H9 (cell line): ENCODE data around the gene EVX2. TPM values are rescaled to one million over a fixed set of nuclear protein-coding genes. Genes with fewer than 3 reads are reported as not detected.

Experiments
- DNase-seq: peaks from one replicate; pipeline ENCODE4 v3.0.0-alpha.2; 2017
- H2AFZ ChIP-seq: one replicate; pipeline ENCODE4 v1.6.1; 2013; ENCODE audit warnings: mild to moderate bottlenecking, low read length, control low read depth, moderate library complexity
- H2AK5ac ChIP-seq: 2 replicates; pipeline ENCODE4 v1.6.1; 2013; ENCODE audit warnings: low read length, control low read depth, mixed read lengths; ENCODE audit not compliant: insufficient read length
- H2BK120ac ChIP-seq: one replicate; pipeline ENCODE4 v1.6.1; 2013; ENCODE audit warnings: low read depth, mild to moderate bottlenecking, low read length, control low read depth, inconsistent platforms; ENCODE audit not compliant: poor library complexity, severe bottlenecking
- H2BK12ac ChIP-seq: 2 replicates; pipeline ENCODE4 v1.6.1; 2013; ENCODE audit warnings: low read length, control low read depth, mixed read lengths, low read depth; ENCODE audit not compliant: insufficient read length
- H2BK15ac ChIP-seq: 2 replicates; pipeline ENCODE4 v1.6.1; 2013; ENCODE audit warnings: low read depth, low read length, control low read depth
- H2BK20ac ChIP-seq: one replicate; pipeline ENCODE4 v1.6.1; 2013; ENCODE audit warnings: low read depth, mild to moderate bottlenecking, low read length, control low read depth, inconsistent platforms; ENCODE audit not compliant: poor library complexity, severe bottlenecking
- H2BK5ac ChIP-seq: 2 replicates; pipeline ENCODE4 v1.6.1; 2013; ENCODE audit warnings: low read length, control low read depth, mixed read lengths; ENCODE audit not compliant: insufficient read length
- H3K14ac ChIP-seq: 2 replicates; pipeline ENCODE4 v1.6.1; 2013; ENCODE audit warnings: low read length, control low read depth; ENCODE audit not compliant: insufficient read depth
- H3K18ac ChIP-seq: 2 replicates; pipeline ENCODE4 v1.6.1; 2013; ENCODE audit warnings: low read depth, mild to moderate bottlenecking, mixed read lengths, low read length, control low read depth; ENCODE audit not compliant: insufficient read length
- H3K23ac ChIP-seq: 2 replicates; pipeline ENCODE4 v1.6.1; 2013; ENCODE audit warnings: low read length, control low read depth, mixed read lengths, low read depth; ENCODE audit not compliant: insufficient read length
- H3K23me2 ChIP-seq: 2 replicates; pipeline ENCODE4 v1.6.1; 2013; ENCODE audit warnings: low read depth, mild to moderate bottlenecking, mixed read lengths, low read length, control low read depth; ENCODE audit not compliant: insufficient read length, poor library complexity, severe bottlenecking
- H3K27ac ChIP-seq: 2 replicates; pipeline ENCODE4 v1.5.1; 2013; ENCODE audit warnings: low read length, control low read depth, mixed read lengths, low read depth; ENCODE audit not compliant: insufficient read length
- H3K27me3 ChIP-seq: 2 replicates; pipeline ENCODE4 v1.6.1; 2013; ENCODE audit warnings: low read length, control low read depth, inconsistent platforms; ENCODE audit not compliant: insufficient read depth
- H3K4ac ChIP-seq: 2 replicates; pipeline ENCODE4 v1.6.1; 2013; ENCODE audit warnings: low read depth, mild to moderate bottlenecking, control low read depth, inconsistent platforms, low read length, moderate library complexity
- H3K4me1 ChIP-seq: 2 replicates; pipeline ENCODE4 v1.6.1; 2013; ENCODE audit warnings: low read length, control low read depth, inconsistent platforms; ENCODE audit not compliant: insufficient read depth
- H3K4me2 ChIP-seq: 2 replicates; pipeline ENCODE4 v1.6.1; 2013; ENCODE audit warnings: low read length, control low read depth, mixed read lengths; ENCODE audit not compliant: insufficient read length, insufficient read depth
- H3K56ac ChIP-seq: 2 replicates; pipeline ENCODE4 v1.6.1; 2013; ENCODE audit warnings: low read depth, mild to moderate bottlenecking, mixed read lengths, low read length, control low read depth; ENCODE audit not compliant: insufficient read length
- H3K79me1 ChIP-seq: 2 replicates; pipeline ENCODE4 v1.6.1; 2013; ENCODE audit warnings: low read depth, mild to moderate bottlenecking, moderate library complexity, low read length, control low read depth, inconsistent platforms; ENCODE audit not compliant: insufficient read depth, poor library complexity, severe bottlenecking
- H3K79me2 ChIP-seq: 2 replicates; pipeline ENCODE4 v1.6.1; 2013; ENCODE audit warnings: low read length, control low read depth, inconsistent platforms; ENCODE audit not compliant: insufficient read depth
- H3K9ac ChIP-seq: 2 replicates; pipeline ENCODE4 v1.6.1; 2013; ENCODE audit warnings: low read length, control low read depth, mixed read lengths; ENCODE audit not compliant: insufficient read length; ENCODE audit errors: extremely low read depth
- H3K9me3 ChIP-seq: one replicate; pipeline ENCODE4 v1.6.1; 2013; ENCODE audit warnings: low read depth, low read length, inconsistent platforms; ENCODE audit not compliant: control insufficient read depth
- H3T11ph ChIP-seq: one replicate; pipeline ENCODE4 v1.6.1; 2013; ENCODE audit warnings: mild to moderate bottlenecking, low read length, control low read depth, inconsistent platforms
- H4K20me1 ChIP-seq: one replicate; pipeline ENCODE4 v1.6.1; 2013; ENCODE audit not compliant: control insufficient read depth, insufficient read length, insufficient read depth
- H4K5ac ChIP-seq: 2 replicates; pipeline ENCODE4 v1.6.1; 2013; ENCODE audit warnings: low read depth, mild to moderate bottlenecking, mixed read lengths, low read length, control low read depth; ENCODE audit not compliant: insufficient read length
- H4K8ac ChIP-seq: replicated peaks from 2 replicates; pipeline ENCODE4 v1.6.1; 2013; ENCODE audit warnings: low read length, control low read depth, mixed read lengths, low read depth; ENCODE audit not compliant: insufficient read length
- H4K91ac ChIP-seq: 2 replicates; pipeline ENCODE4 v1.6.1; 2013; ENCODE audit warnings: low read depth, mild to moderate bottlenecking, moderate library complexity, mixed read lengths, low read length, control low read depth; ENCODE audit not compliant: insufficient read length
- H3K27ac Mint-ChIP-seq, 3 experiments: 2 replicates in 2 of 3; 3 replicates in 1 of 3; pipeline ENCODE4 v1.8.0; 2020 to 2021; ENCODE audit warnings: mixed read lengths in 3 of 3, mild to moderate bottlenecking in 1 of 3, moderate library complexity in 1 of 3
- H3K27me3 Mint-ChIP-seq: 2 replicates; pipeline ENCODE4 v1.8.0; 2021; ENCODE audit warnings: low read depth, mild to moderate bottlenecking, moderate library complexity, mixed read lengths
- H3K36me3 Mint-ChIP-seq, 3 experiments: 2 replicates in 2 of 3; 3 replicates in 1 of 3; pipeline ENCODE4 v1.8.0; 2020 to 2021; ENCODE audit warnings: low read depth in 3 of 3, mixed read lengths in 3 of 3; ENCODE audit not compliant: insufficient read depth in 1 of 3
- H3K4me1 Mint-ChIP-seq, 2 experiments: 2 replicates each; pipeline ENCODE4 v1.8.0; 2020; ENCODE audit warnings: mixed read lengths in 2 of 2
- H3K4me3 Mint-ChIP-seq, 2 experiments: 2 replicates in 1 of 2; 3 replicates in 1 of 2; pipeline ENCODE4 v1.8.0; 2020 to 2021; ENCODE audit warnings: mild to moderate bottlenecking in 2 of 2, mixed read lengths in 2 of 2, moderate library complexity in 1 of 2
- H3K9me3 Mint-ChIP-seq, 2 experiments: 2 replicates in 1 of 2; 3 replicates in 1 of 2; pipeline ENCODE4 v1.8.0; 2020; ENCODE audit warnings: mild to moderate bottlenecking in 2 of 2, mixed read lengths in 2 of 2, moderate library complexity in 1 of 2
- WGBS: extraction: QIAGEN DNeasy Blood & Tissue Kit; methylation state at CpG from one replicate; pipeline ENCODE4 v1.1.7; 2013; ENCODE audit warnings: missing lambda C conversion rate, low lambda C conversion rate, mixed read lengths; ENCODE audit not compliant: insufficient read length; ENCODE audit errors: extremely low coverage; 5-methylcytosine and 5-hydroxymethylcytosine counted together
- total RNA-seq: library from RNA; stranded (reverse); gene quantifications from 2 replicates; pipeline ENCODE4 v1.2.1, GENCODE V29; 2021
- TF ChIP-seq, protein P1 (sequence below): fragments of 200-600 bp; sonication (generic); conservative IDR thresholded peaks from 3 replicates; pipeline ENCODE4 v1.8.0; 2021; ENCODE audit warnings: antibody characterized with exemption, mild to moderate bottlenecking

The EVX2 gene
- total RNA-seq, 1 experiment from 2014 or later, result not detected

DNA sequence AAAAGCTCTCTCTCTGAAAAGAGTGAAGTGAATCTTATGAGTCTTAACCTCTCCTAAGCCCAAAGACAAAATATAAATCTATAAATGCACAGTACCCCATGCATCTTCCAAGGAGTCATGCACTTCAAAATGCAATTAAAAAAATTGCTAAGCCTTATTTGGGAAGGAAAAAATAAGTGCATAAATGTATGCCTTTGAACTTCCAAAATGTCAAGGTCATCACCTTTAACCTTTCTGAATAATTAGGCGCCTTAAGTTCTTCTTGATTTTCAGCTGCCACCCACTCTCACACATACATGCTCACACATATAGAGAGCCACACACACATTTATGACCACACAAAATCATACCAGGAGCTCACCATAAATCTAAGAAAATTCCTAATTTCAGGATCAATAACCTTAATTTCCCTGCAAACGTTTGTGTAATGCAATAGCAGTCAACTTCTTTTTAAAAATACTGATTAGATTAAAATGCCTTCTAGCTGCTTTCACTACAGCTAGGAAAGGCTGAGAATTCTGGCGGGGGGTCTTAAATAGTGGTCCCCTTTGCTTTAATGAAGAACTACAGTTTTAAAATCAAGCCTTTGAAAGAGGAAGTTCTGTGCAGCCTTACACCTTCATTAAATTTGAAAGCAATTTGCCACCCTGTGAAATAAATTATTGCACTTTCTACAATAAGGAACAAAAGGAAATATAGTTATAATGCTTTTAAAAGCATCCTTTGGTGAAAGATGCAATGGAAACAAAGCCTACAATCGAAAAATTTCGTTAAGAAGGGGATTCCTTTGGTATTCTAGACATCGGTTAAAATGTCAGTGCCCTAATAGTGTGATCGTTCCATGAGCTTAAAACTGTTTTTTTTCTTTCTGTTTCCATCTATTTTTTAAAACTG, 26.9 kb upstream of the EVX2 start:
- H2AFZ ChIP-seq, result no peak overlapping the region
- no peaks in the 10 kb centered on the region for H3K79me2 ChIP-seq
- no peak overlapping the region for H3K9ac ChIP-seq
- no peaks in the 10 kb centered on the region; a peak in 1 of 7 replicates for H3K36me3 Mint-ChIP-seq
- no peaks in the 10 kb centered on the region for H3K4me1 ChIP-seq
- H3K9me3 Mint-ChIP-seq, result peaks cover 0 to 15% of the 10 kb centered on the region in 2 experiments
- no peak for DNase-seq
- no peak overlapping the region for H3K27ac Mint-ChIP-seq
- no peak overlapping the region for H3T11ph ChIP-seq
- H2BK120ac ChIP-seq, result no peak overlapping the region
- no peak overlapping the region for H2AK5ac ChIP-seq
- no peak overlapping the region for H3K23ac ChIP-seq
- no peak overlapping the region for H3K18ac ChIP-seq
- TF ChIP-seq, protein P1, sequence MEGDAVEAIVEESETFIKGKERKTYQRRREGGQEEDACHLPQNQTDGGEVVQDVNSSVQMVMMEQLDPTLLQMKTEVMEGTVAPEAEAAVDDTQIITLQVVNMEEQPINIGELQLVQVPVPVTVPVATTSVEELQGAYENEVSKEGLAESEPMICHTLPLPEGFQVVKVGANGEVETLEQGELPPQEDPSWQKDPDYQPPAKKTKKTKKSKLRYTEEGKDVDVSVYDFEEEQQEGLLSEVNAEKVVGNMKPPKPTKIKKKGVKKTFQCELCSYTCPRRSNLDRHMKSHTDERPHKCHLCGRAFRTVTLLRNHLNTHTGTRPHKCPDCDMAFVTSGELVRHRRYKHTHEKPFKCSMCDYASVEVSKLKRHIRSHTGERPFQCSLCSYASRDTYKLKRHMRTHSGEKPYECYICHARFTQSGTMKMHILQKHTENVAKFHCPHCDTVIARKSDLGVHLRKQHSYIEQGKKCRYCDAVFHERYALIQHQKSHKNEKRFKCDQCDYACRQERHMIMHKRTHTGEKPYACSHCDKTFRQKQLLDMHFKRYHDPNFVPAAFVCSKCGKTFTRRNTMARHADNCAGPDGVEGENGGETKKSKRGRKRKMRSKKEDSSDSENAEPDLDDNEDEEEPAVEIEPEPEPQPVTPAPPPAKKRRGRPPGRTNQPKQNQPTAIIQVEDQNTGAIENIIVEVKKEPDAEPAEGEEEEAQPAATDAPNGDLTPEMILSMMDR, result no peak
- H3K27me3 Mint-ChIP-seq, result peaks cover 96% of the 10 kb centered on the region
- H2BK20ac ChIP-seq, result no peak overlapping the region
- H3K4me1 Mint-ChIP-seq, result peaks cover 9 to 28% of the 10 kb centered on the region in 2 experiments
- H3K27ac ChIP-seq, result no peak overlapping the region
- no peak overlapping the region for H4K5ac ChIP-seq
- no peaks in the 10 kb centered on the region for H3K9me3 ChIP-seq
- no peak overlapping the region for H3K4me3 Mint-ChIP-seq
- no peak overlapping the region for H3K14ac ChIP-seq
- no peak overlapping the region for H4K8ac ChIP-seq
- H3K27me3 ChIP-seq, result peaks cover 92% of the 10 kb centered on the region
- no peak overlapping the region for H2BK5ac ChIP-seq
- H4K91ac ChIP-seq, result no peak overlapping the region
- no peak overlapping the region for H3K4ac ChIP-seq
- no peak overlapping the region for H2BK12ac ChIP-seq
- H3K79me1 ChIP-seq, result no peaks in the 10 kb centered on the region
- H3K23me2 ChIP-seq, result no peaks in the 10 kb centered on the region
- no peak overlapping the region for H3K4me2 ChIP-seq
- H2BK15ac ChIP-seq, result no peak overlapping the region
- WGBS, result no CpG with 5 or more reads among the region's 7 CpGs
- no peaks in the 10 kb centered on the region for H4K20me1 ChIP-seq
- H3K56ac ChIP-seq, result no peak overlapping the region
